CD4-positive, alpha-beta T cell treated with Interferon gamma for 1 hour (primary cell): ENCODE measurements around the gene MLH3.
"Not testable (repeated sequence)": the region's sequence is repeated elsewhere in the genome, so short reads cannot be mapped to it uniquely, and the experiment has no call there.

Source experiments
- DNase-seq: peaks from one replicate; pipeline ENCODE4 v3.0.0-alpha.2; 2020

Gene MLH3

DNA sequence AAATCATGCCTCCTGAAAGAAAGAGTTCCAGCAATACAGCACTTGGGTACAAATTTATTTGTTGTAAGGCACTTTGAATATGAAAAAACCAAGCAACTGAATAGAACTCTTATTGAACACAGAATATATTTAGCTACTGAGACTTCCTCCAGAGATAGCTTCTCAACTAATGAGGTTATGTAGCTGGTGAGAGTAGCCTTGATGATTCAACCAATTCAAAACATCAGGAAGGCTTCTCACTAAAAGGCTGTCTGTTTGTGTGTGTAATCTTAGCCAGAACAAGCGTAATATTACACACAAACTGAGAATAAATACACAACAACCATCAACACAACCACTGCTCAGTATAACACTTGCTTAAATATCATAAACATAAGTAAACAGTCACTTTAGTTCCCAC, 28.2 kb downstream of the MLH3 start:
- DNase-seq: no peak

- DNase-seq: no peak
Observed at GRCh38 chr14:75022655-75023054, 28.6 kb downstream of the MLH3 start.

- no peak for DNase-seq
Observed at GRCh38 chr14:75018694-75019093, 32.6 kb downstream of the MLH3 start.

GRCh38 chr14:75016815-75017214, 34.5 kb downstream of the MLH3 start:
- no peak for DNase-seq

- DNase-seq: no peak
Observed at GRCh38 chr14:75015496-75015895, 35.8 kb downstream of the MLH3 start.

- no peak for DNase-seq
Observed at GRCh38 chr14:75013290-75013689, 38.0 kb downstream of the MLH3 start.

- no peak for DNase-seq
Observed at GRCh38 chr14:75011356-75011994, 39.8 kb downstream of the MLH3 start.

GRCh38 chr14:75010472-75011093, 40.7 kb downstream of the MLH3 start:
- DNase-seq: no peak

DNA sequence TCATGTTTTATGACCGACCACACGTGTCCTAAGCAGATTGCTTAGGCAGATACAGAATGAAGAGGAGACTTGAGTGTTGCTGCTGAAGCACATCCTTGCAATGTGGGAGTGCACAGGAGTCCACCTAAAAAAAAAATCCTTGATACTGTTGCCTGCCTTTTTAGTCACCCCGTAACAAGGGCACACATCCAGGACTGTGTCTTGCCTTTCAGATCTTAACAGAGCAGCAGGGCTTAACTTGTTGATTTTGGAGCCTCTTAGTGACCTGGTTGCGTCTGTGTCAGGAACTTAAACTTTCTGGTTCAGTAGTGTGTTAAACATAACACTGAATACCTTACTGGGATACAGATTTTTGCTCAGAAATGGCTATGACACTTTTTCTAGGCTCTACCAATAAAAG, 42.1 kb downstream of the MLH3 start:
- no peak for DNase-seq

DNA sequence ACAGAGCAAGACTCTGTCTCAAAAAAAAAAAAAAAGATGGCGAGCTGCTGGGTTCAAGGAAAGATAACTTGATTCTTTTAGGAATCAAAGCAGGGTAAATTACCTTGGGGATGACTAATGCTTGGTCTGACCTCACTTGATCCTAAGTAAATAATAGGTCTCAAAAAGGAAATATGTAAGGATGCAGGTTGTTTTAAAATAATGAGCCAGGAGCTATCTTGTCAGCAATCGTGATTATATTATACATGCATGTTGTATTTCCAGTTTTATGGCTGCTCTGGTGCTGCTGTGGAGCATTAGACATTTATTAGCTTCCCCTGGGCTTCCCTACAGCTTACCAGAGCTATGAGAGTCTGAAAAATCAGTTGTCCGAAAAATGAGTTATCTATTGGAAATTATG, 45.9 kb downstream of the MLH3 start:
- DNase-seq: no peak

DNA sequence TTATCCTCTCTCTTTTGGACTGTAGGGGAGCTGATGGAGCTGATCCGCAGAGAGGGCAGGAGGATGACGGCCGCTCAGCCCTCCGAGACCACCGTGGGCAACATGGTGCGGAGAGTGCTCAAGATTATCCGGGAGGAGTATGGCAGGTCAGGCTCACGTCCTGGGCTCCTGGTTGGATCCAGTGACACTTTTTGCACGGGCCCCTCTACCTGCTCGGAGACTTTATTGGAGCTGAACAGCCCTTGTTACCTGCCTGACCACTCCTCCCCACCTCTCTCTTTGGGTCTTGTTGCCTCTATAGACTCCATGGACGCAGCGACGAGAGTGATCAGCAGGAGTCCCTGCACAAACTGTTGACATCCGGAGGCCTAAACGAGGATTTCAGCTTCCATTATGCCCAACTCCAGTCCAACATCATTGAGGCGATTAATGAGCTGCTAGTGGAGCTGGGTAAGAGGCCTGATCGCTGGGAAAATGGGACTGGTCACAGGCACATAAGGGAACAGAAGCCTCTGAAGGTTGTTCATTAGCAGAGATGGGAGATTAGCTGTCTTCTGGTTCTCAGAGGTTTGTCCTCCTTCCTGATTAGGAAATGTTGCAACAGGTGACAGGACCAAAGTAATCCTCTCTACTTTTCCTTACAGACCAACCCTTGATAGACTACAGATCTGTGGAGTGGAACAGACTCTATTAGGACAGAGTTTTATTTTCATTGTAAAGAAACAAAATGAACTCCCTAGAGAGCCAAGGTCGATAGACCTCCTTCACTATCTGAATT, 47.8 kb downstream of the MLH3 start:
- no peak for DNase-seq

GRCh38 chr14:75002392-75003249, 48.6 kb downstream of the MLH3 start, which contains the start of gene EIF2B2:
TSS of gene EIF2B2 (plus strand) at chr14:75002921. CDS start at chr14:75002991, 70 bp downstream.
- peak; percentile 99 for DNase-seq

GRCh38 chr14:75001899-75002298, 49.4 kb downstream of the MLH3 start:
- DNase-seq: no peak

- DNase-seq: no peak
Observed at GRCh38 chr14:75001261-75001660, 50.0 kb downstream of the MLH3 start.

- DNase-seq: not testable (repeated sequence)
Observed at GRCh38 chr14:74995781-74996180, 55.5 kb downstream of the MLH3 start.

DNA sequence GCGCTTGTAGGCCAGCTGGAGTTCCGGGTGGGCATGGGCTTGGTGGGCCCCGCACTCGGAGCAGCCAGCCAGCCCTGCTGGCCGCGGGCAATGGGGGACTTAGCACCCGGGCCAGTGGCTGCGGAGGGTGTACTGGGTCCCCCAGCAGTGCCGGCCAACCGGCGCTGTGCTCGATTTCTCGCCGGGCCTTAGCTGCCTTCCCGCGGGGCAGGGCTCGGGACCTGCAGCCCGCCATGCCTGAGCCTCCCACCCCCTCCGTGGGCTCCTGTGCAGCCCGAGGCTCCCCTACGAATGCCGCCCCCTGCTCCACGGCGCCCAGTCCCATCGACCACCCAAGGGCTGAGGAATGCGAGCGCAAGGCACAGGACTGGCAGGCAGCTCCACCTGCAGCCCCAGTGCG, 57.1 kb downstream of the MLH3 start:
- DNase-seq: not testable (repeated sequence)

- no peak for DNase-seq
Observed at GRCh38 chr14:74988993-74989392, 62.3 kb downstream of the MLH3 start.

DNA sequence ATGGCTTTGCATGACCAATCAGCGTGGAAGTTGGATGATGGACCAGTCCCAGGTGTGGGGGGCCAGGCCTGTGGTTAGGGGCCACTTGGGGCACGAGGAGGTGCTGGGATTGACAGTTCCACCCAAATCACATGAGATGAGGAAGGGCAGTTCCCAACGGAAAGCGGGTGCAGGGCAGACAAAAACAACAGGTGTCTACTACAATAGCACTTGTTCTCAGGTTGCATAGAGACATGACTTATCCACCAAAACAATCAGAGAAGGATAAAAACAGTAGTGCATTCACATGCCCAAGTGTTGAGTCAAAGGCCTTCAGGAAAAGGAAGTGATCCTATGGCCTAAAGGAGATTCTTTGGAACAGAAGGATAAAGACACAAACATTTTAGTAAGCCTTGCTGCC, 63.1 kb downstream of the MLH3 start:
- DNase-seq: no peak

- DNase-seq: no peak
Observed at GRCh38 chr14:74985806-74986205, 65.5 kb downstream of the MLH3 start.

GRCh38 chr14:74985028-74985310, 66.3 kb downstream of the MLH3 start:
- DNase-seq: no peak

- no peak for DNase-seq
Observed at GRCh38 chr14:74984236-74985027, 66.8 kb downstream of the MLH3 start.

DNA sequence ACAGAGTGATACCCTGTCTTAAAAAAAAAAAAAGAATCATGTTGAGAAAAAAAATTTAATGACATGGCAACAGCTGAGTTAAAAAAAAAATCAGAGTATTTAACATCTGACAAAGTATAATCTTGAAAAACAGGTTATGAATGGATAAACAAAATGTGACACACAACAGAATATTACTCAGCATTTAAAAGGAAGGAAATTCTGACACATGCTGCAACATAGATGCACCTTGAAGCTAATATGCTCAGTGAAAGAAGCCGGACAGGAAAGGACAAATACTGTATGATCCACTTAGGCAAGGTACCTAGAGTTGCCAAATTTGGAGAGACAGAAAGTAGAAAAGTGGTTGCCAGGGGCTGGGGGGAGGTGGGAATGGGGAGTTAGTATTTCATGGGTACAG, 67.9 kb downstream of the MLH3 start:
- no peak for DNase-seq

GRCh38 chr14:74982661-74983060, 68.6 kb downstream of the MLH3 start:
- DNase-seq: no peak
